Kidney epithelial cell (primary cell): ENCODE results near the gene CABP1. TPM values are rescaled to one million over a fixed set of nuclear protein-coding genes. Genes with fewer than 3 reads are reported as not detected.
A peak's percentile ranks its signal among the peaks of the same experiment; 100 is the strongest.

Source experiments
- DNase-seq: peaks from one replicate; pipeline ENCODE4 v3.0.0-alpha.2; 2010; ENCODE audit warnings: low read depth
- H3K27me3 ChIP-seq: 2 replicates; pipeline ENCODE4 v1.6.0; 2011; ENCODE audit warnings: low read length; ENCODE audit not compliant: control insufficient read depth, insufficient read depth
- H3K36me3 ChIP-seq: 2 replicates; pipeline ENCODE4 v1.5.1; 2011; ENCODE audit warnings: low read length; ENCODE audit not compliant: control insufficient read depth, insufficient read depth
- H3K4me3 ChIP-seq: 2 replicates; pipeline ENCODE4 v1.5.1; 2011; ENCODE audit warnings: low read depth, mild to moderate bottlenecking, control low read depth, low read length
- CTCF ChIP-seq: IDR thresholded peaks from 2 replicates; pipeline ENCODE4 v1.5.1; 2011; ENCODE audit warnings: mild to moderate bottlenecking, moderate library complexity, low read length, control low read depth, inconsistent platforms; ENCODE audit not compliant: insufficient read depth, poor library complexity, severe bottlenecking
- total RNA-seq: library from RNA; depleted of rRNA; stranded (reverse); fragments of >200 nt; gene quantifications from 2 replicates; pipeline ENCODE4 v1.2.3, GENCODE V29; 2015

CABP1 gene
- total RNA-seq, 1 donor from 2014 or later: not detected

- Histone ChIP-seq H3K4me3 (no peak overlapping the region), H3K27me3 (peaks cover 3% of the 10 kb centered on the region), H3K36me3 (no peaks in the 10 kb centered on the region)
- no peak for DNase-seq
- no peak for TF ChIP-seq CTCF
These were observed 9.3 kb upstream of the CABP1 start for GRCh38 chr12:120631097-120631496.

DNA sequence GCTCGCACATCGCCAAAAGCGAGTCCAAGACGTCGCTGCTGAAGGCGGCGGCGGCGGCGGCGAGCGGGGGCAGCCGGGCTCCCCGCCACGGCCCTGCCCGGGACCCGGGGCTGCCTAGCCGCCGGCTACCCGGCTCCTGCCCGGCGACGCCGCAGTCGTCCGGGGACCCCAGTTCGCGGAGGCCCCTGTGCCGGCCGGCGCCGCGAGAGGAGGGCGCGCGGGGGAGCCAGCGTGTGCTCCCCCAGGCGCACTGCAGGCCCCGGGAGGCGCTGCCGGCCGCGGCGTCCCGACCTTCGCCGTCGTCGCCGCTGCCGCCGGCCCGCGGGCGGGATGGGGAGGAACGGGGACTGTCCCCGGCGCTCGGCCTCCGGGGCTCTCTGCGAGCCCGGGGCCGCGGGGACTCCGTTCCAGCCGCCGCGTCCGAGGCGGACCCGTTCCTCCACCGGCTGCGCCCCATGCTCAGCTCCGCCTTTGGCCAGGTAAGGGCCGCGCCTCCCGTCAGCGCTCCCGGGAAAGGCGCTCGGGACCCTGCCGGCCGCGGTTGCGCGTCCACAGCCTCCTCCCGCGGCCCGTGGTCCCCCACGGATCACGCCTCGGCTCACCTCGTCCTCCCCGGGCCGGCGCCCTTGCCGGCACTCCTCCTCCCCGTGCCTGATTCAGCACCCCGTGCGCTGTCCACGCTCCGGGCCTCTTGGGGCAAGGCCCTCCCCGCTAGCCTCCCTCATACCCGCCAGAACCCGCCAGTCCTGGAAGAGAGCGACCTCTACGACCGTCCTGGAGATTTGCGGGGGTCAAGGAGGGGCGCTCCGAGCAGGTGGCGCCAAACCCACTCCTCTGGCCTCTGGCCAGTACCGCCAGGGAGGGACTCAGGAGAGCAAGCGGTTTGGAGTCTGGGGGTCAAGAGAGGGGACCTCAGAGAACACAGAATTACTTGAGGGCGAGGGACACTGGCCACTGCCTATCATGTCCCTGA, 721 bp downstream of the CABP1 start:
- DNase-seq: no peak
- H3K27me3 ChIP-seq: peaks cover 41% of the 10 kb centered on the region
- peak overlapping the region; percentile 24 for H3K4me3 ChIP-seq
- no peak for TF ChIP-seq CTCF
- no peaks in the 10 kb centered on the region for H3K36me3 ChIP-seq

DNA sequence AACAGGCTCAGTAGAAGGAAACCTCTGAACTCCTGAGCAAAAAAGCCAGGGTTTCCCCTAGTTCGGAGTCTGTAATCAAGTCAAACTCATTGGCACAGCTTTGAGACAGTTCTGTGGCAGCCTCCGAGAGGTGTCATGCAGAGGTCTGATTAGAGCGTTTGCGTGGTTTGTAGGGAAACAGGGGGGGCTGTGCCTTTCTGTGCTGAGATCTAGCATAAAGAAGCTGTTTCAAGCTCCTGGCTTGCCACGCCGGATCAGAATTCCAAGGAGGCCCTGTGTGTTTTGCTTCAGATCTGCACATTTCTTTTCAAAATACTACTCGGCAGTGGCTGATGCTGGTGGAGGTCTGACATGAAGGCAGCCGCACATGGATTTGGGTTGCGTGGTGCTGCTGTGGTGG, 1.7 kb downstream of the CABP1 start:
- no peaks in the 10 kb centered on the region for H3K36me3 ChIP-seq
- H3K27me3 ChIP-seq: peaks cover 42% of the 10 kb centered on the region
- TF ChIP-seq CTCF: no peak
- DNase-seq: no peak
- no peak overlapping the region for H3K4me3 ChIP-seq

DNA sequence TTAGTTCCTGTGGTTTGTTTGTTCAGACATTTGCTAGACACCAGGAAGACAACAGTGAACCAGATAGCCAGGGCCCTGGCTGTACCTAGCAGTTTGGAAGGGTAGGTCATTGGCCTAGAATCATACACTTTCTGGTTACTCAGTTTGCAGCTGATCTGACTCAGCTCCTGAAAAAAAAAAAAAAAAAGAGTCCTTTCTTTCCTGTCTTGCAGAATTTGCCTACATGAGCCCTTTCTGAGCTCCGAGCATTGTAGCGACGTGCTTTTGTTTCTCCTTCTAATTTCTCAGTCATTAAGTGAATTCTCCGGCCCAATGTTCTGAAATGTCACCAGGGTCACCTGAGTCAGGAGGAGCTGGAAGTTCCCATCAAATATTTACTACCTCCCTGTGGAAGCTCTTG, 2.4 kb downstream of the CABP1 start:
- DNase-seq: no peak
- TF ChIP-seq CTCF: no peak
- Histone ChIP-seq H3K27me3 (peaks cover 42% of the 10 kb centered on the region), H3K36me3 (no peaks in the 10 kb centered on the region), H3K4me3 (no peak overlapping the region)

- Histone ChIP-seq H3K36me3 (no peaks in the 10 kb centered on the region), H3K4me3 (no peak overlapping the region), H3K27me3 (peaks cover 40% of the 10 kb centered on the region)
- TF ChIP-seq CTCF: no peak
- no peak for DNase-seq
These were observed 3.1 kb downstream of the CABP1 start for GRCh38 chr12:120643574-120643973.
